Measurements from ENCODE around the gene CDH12.

CDH12 gene

GRCh38 chr5:22560147-22560546, 293.0 kb downstream of the CDH12 start:
- DNase-seq (ENCODE audit: low read depth in 1 of 2, low spot score in 1 of 2), result no peak
- Histone ChIP-seq H3K27me3 (ENCODE audit: insufficient read depth, poor library complexity, severe bottlenecking) (no peaks in the 10 kb centered on the region), H3K4me3 (replicated peaks; ENCODE audit: insufficient read depth, low read length) (no peak overlapping the region), H3K27ac (replicated peaks) (no peak overlapping the region)
- no peak for TF ChIP-seq POLR2AphosphoS5 (IDR thresholded peaks at IDR 0.05; ENCODE audit: low read depth)
- TF ChIP-seq GABPA (IDR thresholded peaks at IDR 0.05; ENCODE audit: low read depth), result no peak
- TF ChIP-seq CTCF (IDR thresholded peaks at IDR 0.05; ENCODE audit: insufficient read depth, low read length), result no peak
- no peak for TF ChIP-seq REST (IDR thresholded peaks at IDR 0.05; ENCODE audit: insufficient replicate concordance, low read depth)
- no peak for TF ChIP-seq SPI1 (IDR thresholded peaks at IDR 0.05; ENCODE audit: borderline replicate concordance, low read depth)

GRCh38 chr5:22557251-22557650, 295.9 kb downstream of the CDH12 start:
- no peak overlapping the region for H3K27ac ChIP-seq (replicated peaks)

GRCh38 chr5:22554475-22554874, 298.7 kb downstream of the CDH12 start:
- no peak for DNase-seq (ENCODE audit: low read depth in 1 of 2, low spot score in 1 of 2)
- no peaks in the 10 kb centered on the region for H3K27me3 ChIP-seq (ENCODE audit: insufficient read depth, poor library complexity, severe bottlenecking)
- TF ChIP-seq SPI1 (IDR thresholded peaks at IDR 0.05; ENCODE audit: borderline replicate concordance, low read depth), result no peak
- TF ChIP-seq POLR2AphosphoS5 (IDR thresholded peaks at IDR 0.05; ENCODE audit: low read depth), result no peak
- TF ChIP-seq REST (IDR thresholded peaks at IDR 0.05; ENCODE audit: insufficient replicate concordance, low read depth), result no peak
- no peak for TF ChIP-seq GABPA (IDR thresholded peaks at IDR 0.05; ENCODE audit: low read depth)
- TF ChIP-seq CTCF (IDR thresholded peaks at IDR 0.05; ENCODE audit: insufficient read depth, low read length), result no peak

More at GRCh38 chr5:22557251-22557650, 295.9 kb downstream of the CDH12 start:
- H3K27me3 ChIP-seq (ENCODE audit: insufficient read depth, poor library complexity, severe bottlenecking), result no peaks in the 10 kb centered on the region
- no peak for TF ChIP-seq CTCF (IDR thresholded peaks at IDR 0.05; ENCODE audit: insufficient read depth, low read length)
- no peak for TF ChIP-seq REST (IDR thresholded peaks at IDR 0.05; ENCODE audit: insufficient replicate concordance, low read depth)
- TF ChIP-seq GABPA (IDR thresholded peaks at IDR 0.05; ENCODE audit: low read depth), result no peak
- TF ChIP-seq POLR2AphosphoS5 (IDR thresholded peaks at IDR 0.05; ENCODE audit: low read depth), result no peak
- TF ChIP-seq SPI1 (IDR thresholded peaks at IDR 0.05; ENCODE audit: borderline replicate concordance, low read depth), result no peak
- DNase-seq (ENCODE audit: low read depth in 1 of 2, low spot score in 1 of 2), result no peak
- no peak overlapping the region for H3K4me3 ChIP-seq (replicated peaks; ENCODE audit: insufficient read depth, low read length)

More at GRCh38 chr5:22554475-22554874, 298.7 kb downstream of the CDH12 start:
- no peak overlapping the region for H3K27ac ChIP-seq (replicated peaks)
- no peak overlapping the region for H3K4me3 ChIP-seq (replicated peaks; ENCODE audit: insufficient read depth, low read length)
